Peyer's patch (tissue), 4 donors: Measurements from ENCODE around the gene PTTG2.

Experiments
- CTCF ChIP-seq, 6 experiments: fragments of 450-650 bp in 4 of 6; fragments of 200-600 bp in 2 of 6; sonication (generic) in 1 of 6; IDR thresholded peaks; one replicate each; pipeline ENCODE4 v1.5.1; 2017 to 2019; ENCODE audit warnings: antibody characterized with exemption in 6 of 6, mild to moderate bottlenecking in 3 of 6, moderate library complexity in 1 of 6
- POLR2A ChIP-seq, 2 donors: fragments of 450-650 bp; IDR thresholded peaks; one replicate each; pipeline ENCODE4 v1.5.1; 2017; ENCODE audit warnings: antibody characterized with exemption in 2 of 2, mild to moderate bottlenecking in 2 of 2, moderate library complexity in 2 of 2

GRCh38 chr4:37960679-37961450, 667 bp downstream of the PTTG2 start:
- TF ChIP-seq POLR2A (IDR thresholded peaks at IDR 0.05) = no peak
- TF ChIP-seq CTCF (IDR thresholded peaks at IDR 0.05) = no peak
